HG02623 (cell line): ENCODE data around the gene XPR1.
"Not testable (repeated sequence)": the region's sequence is repeated elsewhere in the genome, so short reads cannot be mapped to it uniquely, and the experiment has no call there.

Experiments used
- ATAC-seq: cut with Tn5 transposase; IDR thresholded peaks from one replicate; pipeline ENCODE4 v1.9.1; 2021; ENCODE audit warnings: moderate library complexity; ENCODE audit not compliant: unreplicated experiment

XPR1 gene

GRCh38 chr1:180710746-180711145 lies 78.9 kb downstream of the XPR1 start:
- not testable (repeated sequence) for ATAC-seq

GRCh38 chr1:180711260-180711659 lies 79.4 kb downstream of the XPR1 start:
- ATAC-seq = not testable (repeated sequence)

- ATAC-seq = no peak
Observed at GRCh38 chr1:180720753-180721152, 88.9 kb downstream of the XPR1 start.

GRCh38 chr1:180722586-180722985 lies 90.8 kb downstream of the XPR1 start:
- no peak for ATAC-seq

GRCh38 chr1:180724055-180724454 lies 92.2 kb downstream of the XPR1 start:
- no peak for ATAC-seq

GRCh38 chr1:180726024-180726423 lies 94.2 kb downstream of the XPR1 start:
- not testable (repeated sequence) for ATAC-seq

GRCh38 chr1:180727751-180728150 lies 95.9 kb downstream of the XPR1 start:
- not testable (repeated sequence) for ATAC-seq

GRCh38 chr1:180728472-180729106 lies 96.8 kb downstream of the XPR1 start:
- ATAC-seq = no peak

GRCh38 chr1:180731131-180731530 lies 99.3 kb downstream of the XPR1 start:
- no peak for ATAC-seq

GRCh38 chr1:180732866-180733265 lies 101.0 kb downstream of the XPR1 start:
- no peak for ATAC-seq

GRCh38 chr1:180734366-180734765 lies 102.5 kb downstream of the XPR1 start:
- ATAC-seq = no peak

- no peak for ATAC-seq
Observed at GRCh38 chr1:180742663-180743062, 110.8 kb downstream of the XPR1 start.

- ATAC-seq = no peak
Observed at GRCh38 chr1:180743868-180744267, 112.0 kb downstream of the XPR1 start.

- ATAC-seq = no peak
Observed at GRCh38 chr1:180745098-180745497, 113.3 kb downstream of the XPR1 start.

GRCh38 chr1:180751921-180752320 lies 120.1 kb downstream of the XPR1 start:
- ATAC-seq = no peak

GRCh38 chr1:180754453-180754852 lies 122.6 kb downstream of the XPR1 start:
- no peak for ATAC-seq

GRCh38 chr1:180757657-180758056 lies 125.8 kb downstream of the XPR1 start:
- ATAC-seq = no peak

GRCh38 chr1:180762796-180763195 lies 131.0 kb downstream of the XPR1 start:
- ATAC-seq = no peak

GRCh38 chr1:180765151-180765550 lies 133.3 kb downstream of the XPR1 start:
- no peak for ATAC-seq

- ATAC-seq = no peak
Observed at GRCh38 chr1:180769889-180770288, 138.1 kb downstream of the XPR1 start.

GRCh38 chr1:180773210-180773865 lies 141.5 kb downstream of the XPR1 start:
- ATAC-seq = no peak

- no peak for ATAC-seq
Observed at GRCh38 chr1:180775801-180776200, 144.0 kb downstream of the XPR1 start.
